ENCODE data around the gene PREB. TPM values are rescaled to one million over a fixed set of nuclear protein-coding genes. Genes with fewer than 3 reads are reported as not detected.

Gene PREB
- total RNA-seq, 1 donor from 2014 or later: 14.1 TPM

DNA sequence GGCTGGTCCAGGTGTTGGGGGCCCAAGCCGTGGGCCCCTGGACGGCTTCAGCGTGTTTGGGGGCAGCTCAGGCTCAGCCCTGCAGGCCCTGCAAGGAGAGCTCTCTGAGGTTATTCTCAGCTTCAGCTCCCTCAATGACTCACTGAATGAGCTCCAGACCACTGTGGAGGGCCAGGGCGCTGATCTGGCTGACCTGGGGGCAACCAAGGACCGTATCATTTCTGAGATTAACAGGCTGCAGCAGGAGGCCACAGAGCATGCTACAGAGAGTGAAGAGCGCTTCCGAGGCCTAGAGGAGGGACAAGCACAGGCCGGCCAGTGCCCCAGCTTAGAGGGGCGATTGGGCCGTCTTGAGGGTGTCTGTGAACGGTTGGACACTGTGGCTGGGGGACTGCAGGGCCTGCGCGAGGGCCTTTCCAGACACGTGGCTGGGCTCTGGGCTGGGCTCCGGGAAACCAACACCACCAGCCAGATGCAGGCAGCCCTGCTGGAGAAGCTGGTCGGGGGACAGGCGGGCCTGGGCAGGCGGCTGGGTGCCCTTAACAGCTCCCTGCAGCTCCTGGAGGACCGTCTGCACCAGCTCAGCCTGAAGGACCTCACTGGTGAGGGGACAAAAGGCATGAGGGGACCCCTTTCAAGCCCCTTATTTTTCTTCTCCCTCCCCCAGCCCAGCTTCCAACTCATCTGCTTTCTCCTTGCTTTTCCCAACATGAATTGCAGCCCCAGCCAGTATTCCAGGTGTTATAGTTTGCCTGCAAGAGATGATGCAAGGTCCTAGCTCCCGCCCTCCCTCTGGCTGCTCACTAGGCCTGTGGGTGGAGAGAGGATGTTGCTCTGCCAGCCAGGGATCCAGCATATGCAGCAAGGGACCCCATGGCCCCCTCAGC lies 50.8 kb downstream of the PREB start:
- no peak overlapping the region for H3K27ac ChIP-seq (ENCODE audit: low read depth, low read length)
- no peaks in the 10 kb centered on the region for H3K9me3 ChIP-seq (ENCODE audit: control insufficient read depth in 3 of 3, low read length in 3 of 3)
- no peak overlapping the region for H3K4me3 ChIP-seq (ENCODE audit: low read length in 3 of 3)
- H3K9ac ChIP-seq (ENCODE audit: low read depth in 1 of 3, low read length in 3 of 3): peak overlapping the region; percentile 6 to 77 (median 33)
- H3K4me1 ChIP-seq (ENCODE audit: control insufficient read depth in 3 of 3, insufficient read depth in 3 of 3, low read length in 3 of 3): peaks cover 61 to 74% (median 64%) of the 10 kb centered on the region in 3 donors
- H3K36me3 ChIP-seq (ENCODE audit: control insufficient read depth in 3 of 3, insufficient read depth in 3 of 3, low read length in 3 of 3): no peaks in the 10 kb centered on the region
- no peaks in the 10 kb centered on the region for H3K27me3 ChIP-seq (ENCODE audit: control insufficient read depth in 3 of 3, insufficient read depth in 3 of 3, low read length in 3 of 3)

GRCh38 chr2:27082773-27083409 lies 51.5 kb downstream of the PREB start:
- no peaks in the 10 kb centered on the region for H3K27me3 ChIP-seq (ENCODE audit: control insufficient read depth in 3 of 3, insufficient read depth in 3 of 3, low read length in 3 of 3)
- peaks cover 61 to 74% (median 65%) of the 10 kb centered on the region in 3 donors for H3K4me1 ChIP-seq (ENCODE audit: control insufficient read depth in 3 of 3, insufficient read depth in 3 of 3, low read length in 3 of 3)
- no peaks in the 10 kb centered on the region for H3K9me3 ChIP-seq (ENCODE audit: control insufficient read depth in 3 of 3, low read length in 3 of 3)
- peak overlapping the region in 2 of 3 donors; percentile 22 to 23 for H3K4me3 ChIP-seq (ENCODE audit: low read length in 3 of 3)
- H3K36me3 ChIP-seq (ENCODE audit: control insufficient read depth in 3 of 3, insufficient read depth in 3 of 3, low read length in 3 of 3): no peaks in the 10 kb centered on the region
- peak overlapping the region; percentile 6 to 77 (median 65) for H3K9ac ChIP-seq (ENCODE audit: low read depth in 1 of 3, low read length in 3 of 3)
- peak overlapping the region; percentile 7 for H3K27ac ChIP-seq (ENCODE audit: low read depth, low read length)

GRCh38 chr2:27081984-27082772 lies 52.3 kb downstream of the PREB start:
- H3K9ac ChIP-seq (ENCODE audit: low read depth in 1 of 3, low read length in 3 of 3): peak overlapping the region in 2 of 3 donors; percentile 67 to 77
- H3K36me3 ChIP-seq (ENCODE audit: control insufficient read depth in 3 of 3, insufficient read depth in 3 of 3, low read length in 3 of 3): no peaks in the 10 kb centered on the region
- H3K4me1 ChIP-seq (ENCODE audit: control insufficient read depth in 3 of 3, insufficient read depth in 3 of 3, low read length in 3 of 3): peaks cover 55 to 69% (median 62%) of the 10 kb centered on the region in 3 donors
- peak overlapping the region; percentile 76 for H3K27ac ChIP-seq (ENCODE audit: low read depth, low read length)
- H3K9me3 ChIP-seq (ENCODE audit: control insufficient read depth in 3 of 3, low read length in 3 of 3): no peaks in the 10 kb centered on the region
- peaks cover 0 to 2% (median 0%) of the 10 kb centered on the region in 3 donors for H3K27me3 ChIP-seq (ENCODE audit: control insufficient read depth in 3 of 3, insufficient read depth in 3 of 3, low read length in 3 of 3)
- H3K4me3 ChIP-seq (ENCODE audit: low read length in 3 of 3): peak overlapping the region; percentile 57 to 75 (median 72)

Other genes with a start within 250 kb of the PREB start
- gene MAPRE3, start 164.0 kb downstream of the PREB start, total RNA-seq: 3.7 TPM
- gene TMEM214, start 101.7 kb downstream of the PREB start, total RNA-seq: 23.5 TPM
- 6.8 TPM for gene AGBL5, start 83.0 kb downstream of the PREB start, total RNA-seq
- 352 TPM for gene OST4, start 63.0 kb downstream of the PREB start, total RNA-seq
- 61.6 TPM for gene EMILIN1, start 56.0 kb downstream of the PREB start, total RNA-seq
- 2.1 TPM for gene KHK, start 47.9 kb downstream of the PREB start, total RNA-seq
- 2.1 TPM for gene CGREF1, start 15.5 kb downstream of the PREB start, total RNA-seq
- gene ABHD1, start 10.8 kb downstream of the PREB start, total RNA-seq: not detected
- not detected for gene PRR30, start 4.8 kb upstream of the PREB start, total RNA-seq
- gene TCF23, start 14.4 kb upstream of the PREB start, total RNA-seq: 0.52 TPM
- gene ATRAID, start 77.4 kb upstream of the PREB start, total RNA-seq: 172 TPM
- gene SLC5A6, start 77.6 kb upstream of the PREB start, total RNA-seq: 7.8 TPM
- gene CAD, start 82.7 kb upstream of the PREB start, total RNA-seq: 28.2 TPM
- gene SLC30A3, start 128.4 kb upstream of the PREB start, total RNA-seq: 0.52 TPM
- gene DNAJC5G, start 140.8 kb upstream of the PREB start, total RNA-seq: under 0.01 TPM
- 60.0 TPM for gene TRIM54, start 147.8 kb upstream of the PREB start, total RNA-seq
- 1.0 TPM for gene UCN, start 173.8 kb upstream of the PREB start, total RNA-seq
- gene MPV17, start 188.5 kb upstream of the PREB start, total RNA-seq: 23.0 TPM
- gene GTF3C2, start 222.1 kb upstream of the PREB start, total RNA-seq: 24.0 TPM
- gene EIF2B4, start 235.7 kb upstream of the PREB start, total RNA-seq: 18.3 TPM
- gene SNX17, start 236.0 kb upstream of the PREB start, total RNA-seq: 81.9 TPM
- gene ZNF513, start 246.1 kb upstream of the PREB start, total RNA-seq: 7.3 TPM

Data from skeletal muscle tissue (tissue), 4 donors.